Measurements from ENCODE around the gene FOXL1.

Gene FOXL1

DNA sequence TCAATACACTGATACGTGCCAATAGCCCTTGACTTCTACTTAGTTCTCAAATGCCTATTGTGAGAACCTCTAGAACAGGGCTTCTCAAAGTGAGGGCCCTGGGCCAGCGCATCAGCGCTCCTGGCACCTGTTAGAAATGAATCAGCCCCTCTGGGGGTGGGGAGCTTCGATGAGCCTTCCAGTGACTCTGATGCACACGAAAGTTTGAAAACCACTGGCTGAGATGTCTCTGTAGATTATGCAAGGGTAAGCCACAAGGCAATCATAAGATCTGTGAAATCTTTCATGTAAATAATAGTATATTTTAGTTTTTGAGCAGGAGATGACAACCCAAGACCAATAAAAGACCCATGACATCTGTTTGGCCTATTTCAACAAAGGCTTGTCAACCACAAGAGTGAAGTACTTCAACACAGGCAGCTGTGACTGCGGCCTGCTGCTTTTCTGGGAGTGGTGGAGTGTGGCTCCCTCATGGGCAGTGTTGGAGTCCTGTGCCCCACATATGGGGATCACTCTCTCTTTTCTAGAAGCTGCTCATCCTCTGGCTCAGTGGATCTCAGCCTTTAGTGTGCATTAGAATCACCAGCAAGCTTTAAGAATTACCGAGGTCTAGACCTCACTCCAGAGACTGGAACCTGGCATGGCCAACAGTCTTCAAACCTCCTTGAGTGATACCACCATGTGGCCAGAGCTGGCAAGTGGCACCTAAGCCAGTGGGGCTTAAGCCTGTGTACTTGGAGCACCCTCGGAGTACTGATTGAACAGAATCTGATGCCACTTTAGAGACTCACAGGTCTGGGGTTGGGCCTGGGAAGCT, 29.1 kb upstream of the FOXL1 start:
- DNase-seq (ENCODE audit: low spot score) = no peak

DNA sequence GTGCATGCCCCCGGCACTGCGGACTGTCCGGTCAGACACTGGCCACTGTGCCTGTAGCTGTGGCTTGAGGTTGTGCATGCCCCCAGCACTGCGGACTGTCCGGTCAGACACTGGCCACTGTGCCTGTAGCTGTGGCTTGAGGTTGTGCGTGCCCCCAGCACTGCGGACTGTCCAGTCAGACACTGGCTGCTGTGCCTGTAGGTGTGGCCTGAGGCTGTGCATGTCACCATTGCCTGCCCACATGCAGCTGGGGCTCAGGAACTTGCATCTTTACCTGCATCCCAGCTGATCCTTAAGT, 28.5 kb upstream of the FOXL1 start:
- no peak for DNase-seq (ENCODE audit: low spot score)

DNA sequence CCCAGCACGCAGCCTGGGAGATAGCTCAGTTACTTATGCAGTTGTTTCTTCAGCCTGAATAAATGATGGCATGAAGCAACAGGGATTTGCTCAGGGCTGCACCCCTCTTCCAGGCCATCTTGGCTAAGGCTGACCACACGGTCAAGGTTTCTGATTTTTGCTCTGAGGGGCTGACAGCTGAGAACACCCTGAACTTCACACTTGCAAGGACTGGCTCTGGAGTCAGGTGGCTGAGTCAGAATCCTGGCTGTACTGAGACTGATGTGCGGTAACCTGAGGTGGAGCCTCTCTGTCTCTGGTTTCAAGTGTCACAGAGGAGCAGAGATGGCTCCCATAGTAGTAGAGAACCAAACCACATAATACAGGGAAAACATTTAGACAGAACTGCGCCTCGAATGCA, 28.1 kb upstream of the FOXL1 start:
- DNase-seq (ENCODE audit: low spot score) = no peak

DNA sequence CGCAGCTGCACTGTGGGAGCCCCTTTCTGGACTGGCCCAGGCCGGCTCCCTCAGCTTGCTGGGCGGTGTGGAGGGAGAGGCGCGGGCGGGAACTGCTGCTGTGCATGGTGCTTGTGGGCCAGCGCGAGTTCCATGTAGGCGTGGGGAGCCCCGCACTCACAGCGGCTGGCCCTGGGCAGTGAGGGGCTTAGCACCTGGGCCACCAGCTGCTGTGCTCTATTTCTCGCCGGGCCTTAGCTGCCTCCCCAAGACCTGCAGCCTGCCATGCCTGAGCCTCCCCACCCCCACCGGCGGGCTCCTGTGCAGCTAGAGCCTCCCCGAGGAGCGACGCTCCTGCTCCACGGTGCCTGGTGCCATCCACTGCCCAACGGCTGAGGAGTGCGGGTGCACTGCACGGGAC, 25.0 kb upstream of the FOXL1 start:
- DNase-seq (ENCODE audit: low spot score) = no peak

DNA sequence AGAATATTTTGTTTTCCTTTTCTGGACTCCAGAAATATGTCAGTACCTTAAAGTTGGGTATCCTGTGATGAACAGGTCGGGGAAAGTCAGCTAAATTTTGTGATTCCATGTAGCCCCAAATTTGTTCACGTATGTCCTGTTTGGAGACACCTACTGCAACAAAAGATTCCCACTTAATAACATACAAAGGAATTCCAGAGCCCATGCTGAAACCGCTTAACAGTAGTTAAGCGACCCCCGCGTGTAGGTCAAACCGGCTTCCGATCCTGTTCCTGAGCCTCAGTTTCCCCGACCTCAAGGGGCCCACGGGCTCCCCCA, 23.8 kb upstream of the FOXL1 start:
- no peak for DNase-seq (ENCODE audit: low spot score)

DNA sequence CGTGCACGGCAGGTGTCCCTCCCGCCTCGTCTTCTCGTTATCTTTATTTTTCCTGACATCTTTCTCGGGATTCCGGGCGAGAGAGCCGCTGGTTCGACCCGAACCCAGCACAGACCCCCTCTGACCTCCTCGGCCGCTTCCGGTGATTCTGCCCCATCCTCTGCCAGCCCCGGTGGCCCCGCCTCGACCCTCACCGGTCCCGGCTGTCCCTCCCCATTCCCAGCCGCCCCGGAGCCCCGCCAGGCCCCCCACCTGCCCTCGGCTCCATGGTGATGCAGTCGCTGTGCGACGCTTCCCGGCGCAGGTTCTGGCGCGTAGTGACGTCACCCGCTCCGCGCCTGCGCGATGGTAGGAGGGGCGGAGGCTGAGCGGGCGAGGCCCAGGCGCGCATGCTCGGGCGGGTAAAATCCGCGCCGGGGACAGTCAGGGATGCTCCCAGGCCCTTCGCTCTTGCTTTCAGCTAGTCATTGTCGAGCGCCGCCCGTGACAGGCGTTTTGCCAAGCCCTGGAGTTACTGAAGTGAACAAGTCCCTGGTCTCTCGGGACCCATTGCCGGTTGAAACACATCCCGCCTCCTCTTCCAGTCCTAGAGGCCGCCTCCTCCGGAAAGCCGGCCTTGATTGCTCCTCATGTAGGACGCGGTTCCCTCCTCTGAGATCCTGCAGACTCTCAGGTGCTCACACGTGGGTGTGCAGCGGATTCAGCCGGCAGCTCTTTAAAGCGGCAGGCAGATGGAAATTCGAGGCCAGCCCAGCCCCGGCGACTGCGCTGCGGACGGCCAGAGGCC, 23.2 kb upstream of the FOXL1 start, which contains the start of gene MTHFSD:
Gene MTHFSD, minus strand, starts transcription at position 319 of the 787 bp plus-strand sequence. Its CDS starts 51 bp downstream, at position 268.
- DNase-seq (ENCODE audit: low spot score) = peak; percentile 97

DNA sequence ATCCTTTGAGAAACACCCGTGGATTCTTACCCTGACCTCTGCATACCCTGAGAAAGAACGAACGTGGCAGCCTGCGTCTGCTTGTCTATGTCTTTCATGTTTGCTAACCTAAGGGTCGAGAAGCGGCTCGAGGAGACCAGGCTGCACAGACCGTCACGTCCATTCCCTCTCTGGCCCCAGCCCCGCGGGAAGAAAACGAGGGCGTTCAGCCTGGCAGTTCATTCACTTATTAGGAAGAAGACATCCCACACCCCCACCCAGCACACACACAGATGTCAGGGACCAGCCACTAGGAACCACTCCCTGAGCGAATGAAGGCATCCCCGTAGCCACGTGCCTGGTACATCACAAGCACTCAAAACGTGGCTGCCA, 22.7 kb upstream of the FOXL1 start:
- no peak for DNase-seq (ENCODE audit: low spot score)

DNA sequence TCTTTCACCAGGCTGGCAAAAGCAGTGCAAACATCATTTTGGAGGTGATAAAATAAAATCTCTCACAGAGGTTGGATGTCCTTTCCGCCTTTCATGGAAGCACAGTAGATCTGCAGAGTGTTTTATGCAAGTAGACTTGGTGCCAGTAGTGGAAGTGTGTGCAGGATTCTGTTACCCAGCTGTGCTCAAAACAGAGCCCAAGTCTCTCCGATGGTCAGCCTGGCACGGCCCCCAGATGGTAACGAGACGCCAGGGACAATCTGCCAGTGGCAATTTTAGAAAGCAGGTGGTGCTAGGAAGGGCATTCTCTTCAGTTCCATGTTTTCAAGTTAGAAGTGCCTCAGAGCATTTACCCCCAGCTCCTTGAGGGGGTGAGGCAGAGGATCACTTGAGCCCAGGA, 21.8 kb upstream of the FOXL1 start:
- DNase-seq (ENCODE audit: low spot score) = no peak

DNA sequence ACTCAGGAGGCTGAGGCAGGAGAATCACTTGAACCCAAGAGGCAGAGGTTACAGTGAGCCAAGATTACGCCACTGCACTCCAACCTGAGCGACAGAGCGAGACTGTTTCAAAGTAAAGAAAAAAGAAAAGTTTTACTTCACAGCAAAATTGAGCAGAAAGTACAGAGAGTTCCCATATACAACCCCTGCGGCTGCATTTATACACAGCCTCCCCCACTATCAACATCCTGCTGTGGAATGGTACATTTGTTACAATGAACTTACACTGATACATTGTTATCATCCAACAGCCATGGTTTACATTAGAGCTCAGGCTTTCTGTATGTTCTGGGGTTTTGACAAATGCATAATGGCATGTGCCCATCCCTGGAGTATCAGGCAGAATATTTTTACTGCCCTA, 20.8 kb upstream of the FOXL1 start:
- no peak for DNase-seq (ENCODE audit: low spot score)

DNA sequence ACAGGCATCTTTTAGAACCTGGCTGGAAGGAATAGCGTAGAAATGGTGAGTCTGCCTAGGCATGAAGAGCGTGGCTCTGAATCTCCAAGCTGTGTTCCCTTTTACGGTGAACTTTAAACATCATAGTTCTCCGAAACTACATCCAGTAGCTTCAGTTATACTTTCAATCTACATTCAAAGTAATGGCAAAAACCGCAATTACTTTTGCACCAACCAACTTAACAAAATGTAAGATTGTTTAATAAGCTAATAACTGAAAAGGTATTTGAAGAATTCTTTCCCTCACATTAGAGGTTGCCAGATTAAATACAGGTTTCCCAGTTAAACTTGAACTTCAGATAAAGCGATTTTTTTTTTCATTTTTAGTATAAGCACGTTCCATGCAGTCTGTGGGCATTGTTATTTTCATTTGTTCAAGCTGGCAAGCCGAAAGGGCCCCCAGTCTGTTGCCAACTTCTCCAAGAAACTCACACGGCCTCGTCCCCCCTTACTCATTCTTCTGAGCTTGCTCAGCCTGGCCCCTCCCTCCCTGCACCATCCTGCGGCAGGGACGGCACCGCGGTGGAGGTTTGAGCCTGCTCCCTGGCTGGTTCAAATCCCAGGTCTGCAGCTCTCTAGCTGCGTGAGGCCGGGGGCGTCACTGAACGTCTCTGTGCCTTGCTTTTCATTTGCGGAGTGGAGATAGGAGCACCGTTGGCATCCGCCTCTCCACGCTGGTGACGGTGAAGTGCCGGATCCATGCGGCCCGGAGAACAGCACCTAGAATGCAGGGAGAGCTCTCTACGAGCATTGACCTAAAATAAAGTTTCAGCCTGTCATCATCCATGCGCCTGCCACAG, 19.8 kb upstream of the FOXL1 start:
- DNase-seq (ENCODE audit: low spot score) = no peak

DNA sequence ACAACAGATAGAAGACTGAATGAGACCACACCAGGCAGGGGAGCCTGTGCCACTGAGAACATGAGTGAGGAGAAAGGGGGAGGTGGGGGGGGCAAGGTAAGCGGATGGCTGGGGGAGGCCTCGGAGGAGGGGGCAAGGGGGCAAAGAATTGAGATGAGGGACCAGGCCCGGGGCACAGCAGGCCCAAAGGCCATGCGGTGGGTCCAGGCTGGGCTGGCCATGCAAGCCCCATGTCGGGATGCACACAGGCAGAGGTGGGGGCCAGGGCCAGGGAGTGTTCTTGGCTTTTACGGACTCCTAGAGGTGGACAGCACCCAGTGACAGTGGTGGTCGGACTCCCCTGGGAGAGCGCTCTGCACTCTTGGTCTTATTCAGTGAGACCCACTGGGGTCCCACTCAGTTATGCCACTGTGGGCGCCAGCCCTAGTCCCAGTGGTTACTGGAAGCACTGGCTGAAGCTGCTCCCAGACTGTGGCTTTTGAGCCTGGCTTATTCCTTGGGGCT, 18.5 kb upstream of the FOXL1 start:
- DNase-seq (ENCODE audit: low spot score) = no peak

DNA sequence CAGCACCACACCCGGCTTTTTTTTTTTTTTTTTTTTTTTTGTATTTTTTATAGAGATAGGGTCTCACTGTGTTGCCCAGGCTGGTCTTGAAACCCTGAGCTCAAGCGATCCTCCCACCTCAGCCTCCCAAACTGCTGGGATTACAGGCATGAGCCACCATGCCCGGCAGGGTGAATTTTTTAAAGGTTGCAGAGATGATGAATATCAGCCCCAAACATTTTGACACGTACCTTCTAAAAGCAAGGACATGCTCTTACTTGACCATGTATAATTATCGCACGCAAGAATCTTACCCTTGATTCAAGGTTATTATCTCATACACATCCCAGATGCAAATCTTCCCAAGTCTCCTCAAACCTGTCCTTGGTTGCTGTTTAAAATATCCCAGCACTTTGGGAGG, 16.0 kb upstream of the FOXL1 start:
- DNase-seq (ENCODE audit: low spot score) = no peak

DNA sequence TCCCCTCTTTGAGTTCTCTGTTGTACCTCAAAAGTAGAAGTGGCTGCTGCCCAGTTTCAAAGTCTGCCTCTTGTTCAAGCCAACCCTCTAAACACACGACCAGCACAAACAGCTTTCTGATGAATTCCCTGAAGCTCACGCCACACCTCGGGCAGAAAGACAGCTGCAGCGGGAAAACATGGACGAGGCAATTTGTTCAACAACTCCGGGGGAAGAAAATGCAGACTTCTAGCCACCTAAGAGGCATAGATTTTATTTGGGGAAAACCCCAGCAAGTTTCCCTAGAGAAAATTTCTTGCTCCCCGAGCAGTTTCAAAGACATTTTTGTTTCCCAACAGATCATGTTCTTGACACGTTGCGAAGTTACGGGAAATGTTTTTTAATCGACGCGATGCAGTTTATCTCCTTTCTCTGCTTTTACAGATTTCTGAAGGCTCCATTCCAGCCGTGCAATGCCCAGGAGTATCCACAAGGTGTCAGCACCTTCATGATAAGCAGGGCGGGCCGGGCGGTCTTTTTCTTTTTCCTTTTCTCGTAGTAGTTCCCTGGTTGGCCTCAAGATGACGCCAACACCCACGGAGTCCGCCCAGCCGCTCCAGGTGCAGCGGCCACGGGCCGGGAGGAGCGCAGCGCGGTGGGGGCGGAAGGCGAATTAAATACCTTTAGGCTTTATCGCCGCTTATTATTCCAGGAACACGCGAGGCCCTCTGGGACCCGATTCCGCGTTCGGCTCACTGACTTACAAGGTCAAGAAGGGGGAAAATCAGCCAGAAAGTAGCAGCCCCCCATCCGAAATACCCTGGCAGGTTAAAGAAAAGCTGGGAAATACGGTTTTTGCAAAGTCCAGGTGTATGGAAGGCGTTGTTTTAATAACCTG, 14.6 kb upstream of the FOXL1 start:
- DNase-seq (ENCODE audit: low spot score) = peak; percentile 84

DNA sequence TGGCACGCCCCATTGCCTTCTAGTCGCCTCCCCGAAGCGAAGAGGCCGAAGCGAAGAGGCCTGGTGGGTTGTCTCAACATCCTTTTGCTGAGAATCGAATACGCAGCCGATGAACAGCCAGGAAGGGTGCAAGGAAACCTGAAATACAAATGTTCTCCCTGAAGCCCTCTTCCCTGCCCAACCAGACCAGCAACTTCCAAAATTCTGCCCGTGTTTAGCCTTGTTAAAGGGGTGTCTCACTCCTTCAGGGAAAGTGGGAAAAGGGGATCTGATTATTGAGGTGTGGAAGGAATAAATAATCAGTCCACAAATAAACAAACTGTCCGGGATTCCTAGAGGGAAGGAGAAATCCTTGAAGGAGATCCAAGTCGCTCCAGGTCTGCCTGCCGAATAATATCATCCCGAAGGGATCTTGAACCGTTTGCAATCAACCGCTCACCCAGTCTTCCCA, 13.1 kb upstream of the FOXL1 start:
- DNase-seq (ENCODE audit: low spot score) = no peak

DNA sequence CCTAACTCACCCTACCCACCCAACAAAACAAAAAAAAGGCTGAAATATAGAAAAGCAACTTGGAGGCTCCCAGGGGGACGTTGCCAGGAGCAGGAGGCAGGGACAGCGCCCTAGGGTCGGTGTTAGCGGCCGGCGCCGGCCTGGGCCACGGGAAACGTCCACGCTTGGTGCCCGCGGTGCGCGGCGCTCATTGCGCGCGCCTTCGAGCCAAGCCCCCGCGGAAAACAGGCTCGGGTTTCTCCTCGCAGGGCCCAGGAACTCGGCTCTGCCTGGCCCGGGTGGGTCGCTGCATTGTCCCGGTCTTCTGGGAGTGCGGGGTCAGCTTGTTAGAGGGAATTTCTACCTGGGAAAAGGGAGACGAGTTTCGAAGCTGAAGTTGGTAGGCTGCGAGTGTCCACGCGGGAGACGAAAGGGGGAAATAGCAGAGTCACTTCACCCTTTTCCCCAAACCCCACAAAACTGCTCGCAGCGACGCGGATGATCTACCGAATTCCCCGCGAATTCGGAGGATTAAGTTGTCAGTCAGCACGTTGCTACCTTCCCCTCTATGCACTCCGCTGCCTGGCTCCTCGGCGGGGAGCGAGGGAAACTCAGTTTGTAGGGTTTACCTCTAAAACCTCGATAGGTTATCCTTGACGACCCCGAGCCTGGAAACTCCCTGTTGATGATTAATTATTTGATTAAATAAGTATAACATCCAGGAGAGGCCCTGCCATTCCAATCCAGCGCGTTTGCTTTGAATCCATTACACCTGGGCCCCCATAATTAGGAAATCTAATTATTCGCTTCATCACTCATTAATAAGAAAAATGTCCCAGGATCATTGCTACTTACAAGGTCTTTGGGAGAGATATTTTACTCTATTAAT, 12.5 kb upstream of the FOXL1 start:
- no peak for DNase-seq (ENCODE audit: low spot score)

DNA sequence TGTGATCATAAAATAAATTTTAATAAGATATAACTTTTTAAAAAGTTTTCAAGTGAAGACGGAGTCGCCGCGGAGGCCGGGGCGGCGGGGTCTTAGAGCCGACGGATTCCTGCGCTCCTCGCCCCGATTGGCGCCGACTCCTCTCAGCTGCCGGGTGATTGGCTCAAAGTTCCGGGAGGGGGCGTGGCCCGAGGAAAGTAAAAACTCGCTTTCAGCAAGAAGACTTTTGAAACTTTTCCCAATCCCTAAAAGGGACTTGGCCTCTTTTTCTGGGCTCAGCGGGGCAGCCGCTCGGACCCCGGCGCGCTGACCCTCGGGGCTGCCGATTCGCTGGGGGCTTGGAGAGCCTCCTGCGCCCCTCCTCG, 11.8 kb upstream of the FOXL1 start, which contains the start of gene FOXC2:
Gene FOXC2, plus strand, starts transcription at position 229 of the 365 bp plus-strand sequence. CDS start 507 bp downstream, outside the sequence.
- DNase-seq (ENCODE audit: low spot score) = peak; percentile 70

DNA sequence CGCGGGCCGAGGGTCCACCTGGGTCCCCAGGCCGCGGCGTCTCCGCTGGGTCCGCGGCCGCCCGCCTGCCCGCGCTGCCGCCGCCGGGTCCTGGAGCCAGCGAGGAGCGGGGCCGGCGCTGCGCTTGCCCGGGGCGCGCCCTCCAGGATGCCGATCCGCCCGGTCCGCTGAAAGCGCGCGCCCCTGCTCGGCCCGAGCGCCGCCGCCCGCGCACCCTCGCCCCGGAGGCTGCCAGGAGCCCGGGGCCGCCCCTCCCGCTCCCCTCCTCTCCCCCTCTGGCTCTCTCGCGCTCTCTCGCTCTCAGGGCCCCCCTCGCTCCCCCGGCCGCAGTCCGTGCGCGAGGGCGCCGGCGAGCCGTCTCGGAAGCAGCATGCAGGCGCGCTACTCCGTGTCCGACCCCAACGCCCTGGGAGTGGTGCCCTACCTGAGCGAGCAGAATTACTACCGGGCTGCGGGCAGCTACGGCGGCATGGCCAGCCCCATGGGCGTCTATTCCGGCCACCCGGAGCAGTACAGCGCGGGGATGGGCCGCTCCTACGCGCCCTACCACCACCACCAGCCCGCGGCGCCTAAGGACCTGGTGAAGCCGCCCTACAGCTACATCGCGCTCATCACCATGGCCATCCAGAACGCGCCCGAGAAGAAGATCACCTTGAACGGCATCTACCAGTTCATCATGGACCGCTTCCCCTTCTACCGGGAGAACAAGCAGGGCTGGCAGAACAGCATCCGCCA, 11.2 kb upstream of the FOXL1 start:
- DNase-seq (ENCODE audit: low spot score) = no peak

DNA sequence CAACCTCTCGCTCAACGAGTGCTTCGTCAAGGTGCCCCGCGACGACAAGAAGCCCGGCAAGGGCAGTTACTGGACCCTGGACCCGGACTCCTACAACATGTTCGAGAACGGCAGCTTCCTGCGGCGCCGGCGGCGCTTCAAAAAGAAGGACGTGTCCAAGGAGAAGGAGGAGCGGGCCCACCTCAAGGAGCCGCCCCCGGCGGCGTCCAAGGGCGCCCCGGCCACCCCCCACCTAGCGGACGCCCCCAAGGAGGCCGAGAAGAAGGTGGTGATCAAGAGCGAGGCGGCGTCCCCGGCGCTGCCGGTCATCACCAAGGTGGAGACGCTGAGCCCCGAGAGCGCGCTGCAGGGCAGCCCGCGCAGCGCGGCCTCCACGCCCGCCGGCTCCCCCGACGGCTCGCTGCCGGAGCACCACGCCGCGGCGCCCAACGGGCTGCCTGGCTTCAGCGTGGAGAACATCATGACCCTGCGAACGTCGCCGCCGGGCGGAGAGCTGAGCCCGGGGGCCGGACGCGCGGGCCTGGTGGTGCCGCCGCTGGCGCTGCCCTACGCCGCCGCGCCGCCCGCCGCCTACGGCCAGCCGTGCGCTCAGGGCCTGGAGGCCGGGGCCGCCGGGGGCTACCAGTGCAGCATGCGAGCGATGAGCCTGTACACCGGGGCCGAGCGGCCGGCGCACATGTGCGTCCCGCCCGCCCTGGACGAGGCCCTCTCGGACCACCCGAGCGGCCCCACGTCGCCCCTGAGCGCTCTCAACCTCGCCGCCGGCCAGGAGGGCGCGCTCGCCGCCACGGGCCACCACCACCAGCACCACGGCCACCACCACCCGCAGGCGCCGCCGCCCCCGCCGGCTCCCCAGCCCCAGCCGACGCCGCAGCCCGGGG, 10.4 kb upstream of the FOXL1 start:
- no peak for DNase-seq (ENCODE audit: low spot score)
